HCT116 (cell line): Measurements from ENCODE around the gene PDE4DIP. TPM values are rescaled to one million over a fixed set of nuclear protein-coding genes. Genes with fewer than 3 reads are reported as not detected.
"Not testable (repeated sequence)": the region's sequence is repeated elsewhere in the genome, so short reads cannot be mapped to it uniquely, and the experiment has no call there.

Experiments
- ATAC-seq: fragments of 200-7000 bp; cut with Tn5 transposase; 2 replicates; pipeline ENCODE4 v1.9.1; 2020; ENCODE audit warnings: mild to moderate bottlenecking, moderate library complexity
- BruUV-seq: library from RNA; stranded (reverse); fragments of 400-500 nt; replicated peaks from 2 replicates; lab custom pipeline; 2021; lab: Mats Ljungman, UMichigan
- CTCF ChIA-PET: fragments of 300-600 bp; sonication (Branson Sonifier 250); formaldehyde crosslinking; loops from one replicate; lab custom pipeline; 2021; ENCODE audit warnings: antibody characterized with exemption; lab: Charles Lee
- POLR2A ChIA-PET: fragments of 300-600, 350-600 bp; sonication (Branson Sonifier 250); formaldehyde crosslinking; loops from one replicate; lab custom pipeline; 2021; ENCODE audit warnings: antibody characterized with exemption; lab: Charles Lee
- RAD21 ChIA-PET, 2 experiments: fragments of 300-600 bp; sonication (Branson Sonifier 250); formaldehyde crosslinking; loops; one replicate each; lab custom pipeline; 2023; ENCODE audit warnings: low total read pairs in 2 of 2; ENCODE audit not compliant: uncharacterized antibody in 2 of 2, unreplicated experiment in 2 of 2, low non-redundant PET in 1 of 2; lab: Charles Lee
- DNase-seq: peaks from one replicate; pipeline ENCODE4 v3.0.0-alpha.2; 2010; ENCODE audit warnings: low read depth, low spot score
- H2AFZ ChIP-seq: fragments of 200-600 bp; shearing (Covaris generic), sonication (generic); 2 replicates; pipeline ENCODE4 v1.6.1; 2017; ENCODE audit warnings: low read depth, mixed run types, mixed read lengths, antibody characterized with exemption, low read length; ENCODE audit not compliant: poor library complexity, severe bottlenecking
- H3K27ac ChIP-seq: 2 replicates; pipeline ENCODE4 v1.5.1; 2012; ENCODE audit warnings: low read depth, low read length
- H3K27me3 ChIP-seq: fragments of 200-600 bp; sonication (generic); 2 replicates; pipeline ENCODE4 v1.6.1; 2016; ENCODE audit warnings: mixed run types, low read length, mixed read lengths; ENCODE audit not compliant: insufficient read depth
- H3K36me3 ChIP-seq, 2 experiments: fragments of 200-500 bp in 1 of 2; fragments of 200-600 bp in 1 of 2; sonication (Bioruptor generic) in 1 of 2; sonication (generic) in 1 of 2; 2 replicates each; pipeline versions ENCODE4 v1.5.1 to v1.6.1; 2014 to 2016; ENCODE audit warnings: low read length in 2 of 2, inconsistent platforms in 1 of 2, mixed read lengths in 1 of 2, mixed run types in 1 of 2; ENCODE audit not compliant: insufficient read depth in 2 of 2, control insufficient read depth in 1 of 2
- H3K4me1 ChIP-seq, 2 experiments: fragments of 200-600 bp in 1 of 2; sonication (generic) in 1 of 2; 2 replicates each; pipeline versions ENCODE4 v1.5.1 to v1.6.1; 2012 to 2017; ENCODE audit warnings: low read length in 2 of 2, inconsistent platforms in 1 of 2, mild to moderate bottlenecking in 1 of 2, mixed read lengths in 1 of 2, mixed run types in 1 of 2, moderate library complexity in 1 of 2; ENCODE audit not compliant: insufficient read depth in 2 of 2, control insufficient read depth in 1 of 2
- H3K4me2 ChIP-seq: fragments of 200-600 bp; sonication (generic); 2 replicates; pipeline ENCODE4 v1.6.1; 2017; ENCODE audit warnings: mixed run types, low read length, mixed read lengths
- H3K4me3 ChIP-seq, 2 experiments: fragments of 200-600 bp in 1 of 2; sonication (generic) in 1 of 2; replicated peaks in 1 of 2; 2 replicates each; pipeline ENCODE4 v1.5.1; 2011 to 2016; ENCODE audit warnings: low read length in 2 of 2, control low read depth in 1 of 2, low read depth in 1 of 2, mild to moderate bottlenecking in 1 of 2, mixed read lengths in 1 of 2, mixed run types in 1 of 2
- H3K79me2 ChIP-seq: fragments of 200-600 bp; sonication (generic); 2 replicates; pipeline ENCODE4 v1.6.1; 2017; ENCODE audit warnings: mild to moderate bottlenecking, mixed run types, low read length, moderate library complexity, mixed read lengths; ENCODE audit not compliant: insufficient read depth
- H3K9ac ChIP-seq: fragments of 200-600 bp; sonication (generic); 2 replicates; pipeline ENCODE4 v1.6.1; 2016; ENCODE audit warnings: low read length, mixed read lengths
- H3K9me2 ChIP-seq: fragments of 200-600 bp; sonication (generic), shearing (Covaris generic); 2 replicates; pipeline ENCODE4 v1.6.1; 2017; ENCODE audit warnings: mixed run types, mild to moderate bottlenecking, moderate library complexity; ENCODE audit not compliant: insufficient read depth
- H3K9me3 ChIP-seq, 2 experiments: fragments of 200-500 bp in 1 of 2; fragments of 200-600 bp in 1 of 2; sonication (Bioruptor generic) in 1 of 2; sonication (generic) in 1 of 2; 2 replicates each; pipeline ENCODE4 v1.6.1; 2014 to 2017; ENCODE audit warnings: low read length in 2 of 2, mixed read lengths in 2 of 2, inconsistent platforms in 1 of 2, low read depth in 1 of 2, mild to moderate bottlenecking in 1 of 2, mixed run types in 1 of 2, moderate library complexity in 1 of 2; ENCODE audit not compliant: control insufficient read depth in 1 of 2, insufficient read depth in 1 of 2
- H4K20me1 ChIP-seq: fragments of 200-600 bp; sonication (generic), shearing (Covaris generic); 2 replicates; pipeline ENCODE4 v1.6.1; 2017; ENCODE audit warnings: mixed run types, mild to moderate bottlenecking, moderate library complexity; ENCODE audit not compliant: insufficient read depth
- intact Hi-C: fragments of 100-400 bp; cut with micrococcal nuclease; formaldehyde crosslinking; loops from 2 replicates; pipeline ENCODE4 v1.10.0; 2022
- total RNA-seq: library from RNA; stranded (reverse); gene quantifications from one replicate; pipeline ENCODE4 v1.2.1, GENCODE V29; 2021; ENCODE audit not compliant: unreplicated experiment

Gene PDE4DIP
- total RNA-seq, 1 experiment from 2014 or later, result 16.3 TPM

- BruUV-seq, result not testable (repeated sequence)
Measured at GRCh38 chr1:148841262-148841661, 3.0 kb upstream of the PDE4DIP start.

GRCh38 chr1:148844651-148845050 is 423 bp downstream of the PDE4DIP start:
- H3K9me2 ChIP-seq, BruUV-seq, H3K36me3 ChIP-seq, intact Hi-C loops, H3K27me3 ChIP-seq, H3K4me2 ChIP-seq, H4K20me1 ChIP-seq, DNase-seq, H3K79me2 ChIP-seq, H3K9me3 ChIP-seq, H3K9ac ChIP-seq, H3K4me3 ChIP-seq, RAD21 ChIA-PET, H3K4me1 ChIP-seq, CTCF ChIA-PET, H2AFZ ChIP-seq, H3K27ac ChIP-seq, POLR2A ChIA-PET: not testable (repeated sequence)
- ATAC-seq, result peak; percentile 55; the same call in 1 of the 2 replicates

More at GRCh38 chr1:148841262-148841661, 3.0 kb upstream of the PDE4DIP start:
- POLR2A ChIA-PET, RAD21 ChIA-PET, H3K9ac ChIP-seq, H3K4me2 ChIP-seq, H3K9me3 ChIP-seq, ATAC-seq, H4K20me1 ChIP-seq, H3K27ac ChIP-seq, H3K4me3 ChIP-seq, H3K4me1 ChIP-seq, intact Hi-C loops, H3K36me3 ChIP-seq, CTCF ChIA-PET, H2AFZ ChIP-seq, DNase-seq, H3K9me2 ChIP-seq, H3K79me2 ChIP-seq, H3K27me3 ChIP-seq: not testable (repeated sequence)

GRCh38 chr1:148845068-148845467 is 840 bp downstream of the PDE4DIP start:
- H3K36me3 ChIP-seq, CTCF ChIA-PET, H2AFZ ChIP-seq, H3K27me3 ChIP-seq, H3K9me3 ChIP-seq, H3K79me2 ChIP-seq, ATAC-seq, H3K4me3 ChIP-seq, POLR2A ChIA-PET, H3K9ac ChIP-seq, H3K4me1 ChIP-seq, H3K4me2 ChIP-seq, H4K20me1 ChIP-seq, RAD21 ChIA-PET, intact Hi-C loops, H3K27ac ChIP-seq, BruUV-seq, H3K9me2 ChIP-seq, DNase-seq: not testable (repeated sequence)

GRCh38 chr1:148850347-148850746 is 6.1 kb downstream of the PDE4DIP start:
- H3K27ac ChIP-seq, DNase-seq, H3K9me3 ChIP-seq, H3K4me1 ChIP-seq, H4K20me1 ChIP-seq, H3K36me3 ChIP-seq, ATAC-seq, H3K4me3 ChIP-seq, CTCF ChIA-PET, H2AFZ ChIP-seq, H3K9me2 ChIP-seq, H3K4me2 ChIP-seq, intact Hi-C loops, POLR2A ChIA-PET, BruUV-seq, H3K9ac ChIP-seq, H3K79me2 ChIP-seq, RAD21 ChIA-PET, H3K27me3 ChIP-seq: not testable (repeated sequence)
